Smooth muscle cell (in vitro differentiated cells): ENCODE data around the gene SH3BGRL. TPM values are rescaled to one million over a fixed set of nuclear protein-coding genes. Genes with fewer than 3 reads are reported as not detected.

ENCODE experiments used
- DNase-seq: peaks from one replicate; lab custom pipeline; 2025; ENCODE audit not compliant: unreplicated experiment; lab: John Stamatoyannopoulos, UW
- H2AFZ ChIP-seq: fragments of 200-600 bp; sonication (generic); 2 replicates; pipeline ENCODE4 v1.6.0; 2016; ENCODE audit warnings: antibody characterized with exemption, low read depth, mild to moderate bottlenecking
- H3F3A ChIP-seq: fragments of 200-600 bp; sonication (generic); 2 replicates; pipeline ENCODE4 v1.6.0; 2017; ENCODE audit warnings: antibody characterized with exemption, low read depth
- H3K27ac ChIP-seq: fragments of 200-600 bp; sonication (generic); 2 replicates; pipeline ENCODE4 v1.5.1; 2016; ENCODE audit warnings: low read depth, mild to moderate bottlenecking
- H3K27me3 ChIP-seq: fragments of 200-600 bp; sonication (generic); 2 replicates; pipeline ENCODE4 v1.6.1; 2016; ENCODE audit warnings: low read depth, mild to moderate bottlenecking
- H3K36me3 ChIP-seq: fragments of 200-600 bp; sonication (generic); 2 replicates; pipeline ENCODE4 v1.5.1; 2016; ENCODE audit warnings: low read depth
- H3K4me1 ChIP-seq: fragments of 200-600 bp; sonication (generic); 2 replicates; pipeline ENCODE4 v1.5.1; 2016; ENCODE audit warnings: low read depth
- H3K4me2 ChIP-seq: fragments of 200-600 bp; sonication (generic); 2 replicates; pipeline ENCODE4 v1.6.0; 2016; ENCODE audit warnings: mild to moderate bottlenecking
- H3K4me3 ChIP-seq: fragments of 200-600 bp; sonication (generic); 2 replicates; pipeline ENCODE4 v1.5.1; 2016; ENCODE audit warnings: mild to moderate bottlenecking
- H3K79me2 ChIP-seq: fragments of 200-600 bp; sonication (generic); 2 replicates; pipeline ENCODE4 v1.6.0; 2016; ENCODE audit warnings: low read depth, mild to moderate bottlenecking
- H3K9ac ChIP-seq: fragments of 200-600 bp; sonication (generic); 2 replicates; pipeline ENCODE4 v1.6.0; 2016; ENCODE audit warnings: low read depth
- H3K9me3 ChIP-seq: fragments of 200-600 bp; sonication (generic); replicated peaks from 2 replicates; pipeline ENCODE4 v1.5.1; 2016; ENCODE audit warnings: low read depth
- H4K20me1 ChIP-seq: fragments of 200-600 bp; sonication (generic); 2 replicates; pipeline ENCODE4 v1.6.0; 2016; ENCODE audit warnings: low read depth
- WGBS: methylation state at CpG from one replicate; pipeline ENCODE4 v1.1.7; 2016; ENCODE audit warnings: low lambda C conversion rate; 5-methylcytosine and 5-hydroxymethylcytosine counted together
- polyA plus RNA-seq: library from polyadenylated mRNA; unstranded; fragments of >200 nt; fragmentation: Nextera tagmentation; extraction: Ambion mirVana; gene quantifications from 2 replicates; pipeline ENCODE4 v1.2.1, GENCODE V29; 2016
- total RNA-seq: library from RNA; depleted of rRNA; stranded (reverse); fragments of >200 nt; gene quantifications from 2 replicates; pipeline ENCODE4 v1.2.3, GENCODE V29; 2014
- TF ChIP-seq, protein P1 (sequence below): fragments of 200-600 bp; sonication (generic); IDR thresholded peaks from 2 replicates; pipeline ENCODE4 v1.5.1; 2017; ENCODE audit warnings: borderline replicate concordance, mild to moderate bottlenecking, antibody characterized with exemption; ENCODE audit not compliant: insufficient read depth, poor library complexity, severe bottlenecking

SH3BGRL gene
- total and polyA plus RNA-seq, 2 experiments from 2014 or later: 143 to 196 TPM

DNA sequence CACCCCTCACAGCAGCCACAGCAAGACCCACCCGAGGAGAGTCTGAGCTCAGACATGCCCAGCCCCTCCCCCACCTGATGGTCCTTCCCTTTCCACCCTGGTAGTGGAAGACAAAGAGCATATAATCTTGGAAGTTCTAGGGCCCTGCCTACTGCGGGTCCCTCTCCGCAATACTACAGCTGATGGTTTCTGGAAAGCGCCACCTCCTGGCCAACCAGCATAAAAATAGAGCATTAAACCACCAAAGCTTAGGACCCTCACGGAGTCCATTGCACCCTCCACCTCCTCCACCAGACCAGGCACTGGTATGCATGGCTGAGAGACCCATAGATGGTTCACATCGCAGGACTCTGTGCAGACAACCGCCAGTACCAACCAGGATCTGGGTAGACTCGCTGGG, 78.2 kb downstream of the SH3BGRL start:
- Histone ChIP-seq H3K9me3 (peaks cover 3% of the 10 kb centered on the region), H3F3A (no peaks in the 10 kb centered on the region), H3K4me1 (no peaks in the 10 kb centered on the region), H3K79me2 (no peaks in the 10 kb centered on the region), H3K4me2 (no peak overlapping the region), H3K27me3 (no peaks in the 10 kb centered on the region), H3K9ac (no peak overlapping the region), H3K27ac (no peak overlapping the region), H3K4me3 (no peak overlapping the region), H4K20me1 (no peaks in the 10 kb centered on the region), H3K36me3 (no peaks in the 10 kb centered on the region), H2AFZ (no peak overlapping the region)
- DNase-seq: no peak
- WGBS: 80% methylated on average over 7 of the region's 8 CpGs
- TF ChIP-seq, protein P1, sequence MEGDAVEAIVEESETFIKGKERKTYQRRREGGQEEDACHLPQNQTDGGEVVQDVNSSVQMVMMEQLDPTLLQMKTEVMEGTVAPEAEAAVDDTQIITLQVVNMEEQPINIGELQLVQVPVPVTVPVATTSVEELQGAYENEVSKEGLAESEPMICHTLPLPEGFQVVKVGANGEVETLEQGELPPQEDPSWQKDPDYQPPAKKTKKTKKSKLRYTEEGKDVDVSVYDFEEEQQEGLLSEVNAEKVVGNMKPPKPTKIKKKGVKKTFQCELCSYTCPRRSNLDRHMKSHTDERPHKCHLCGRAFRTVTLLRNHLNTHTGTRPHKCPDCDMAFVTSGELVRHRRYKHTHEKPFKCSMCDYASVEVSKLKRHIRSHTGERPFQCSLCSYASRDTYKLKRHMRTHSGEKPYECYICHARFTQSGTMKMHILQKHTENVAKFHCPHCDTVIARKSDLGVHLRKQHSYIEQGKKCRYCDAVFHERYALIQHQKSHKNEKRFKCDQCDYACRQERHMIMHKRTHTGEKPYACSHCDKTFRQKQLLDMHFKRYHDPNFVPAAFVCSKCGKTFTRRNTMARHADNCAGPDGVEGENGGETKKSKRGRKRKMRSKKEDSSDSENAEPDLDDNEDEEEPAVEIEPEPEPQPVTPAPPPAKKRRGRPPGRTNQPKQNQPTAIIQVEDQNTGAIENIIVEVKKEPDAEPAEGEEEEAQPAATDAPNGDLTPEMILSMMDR: no peak

DNA sequence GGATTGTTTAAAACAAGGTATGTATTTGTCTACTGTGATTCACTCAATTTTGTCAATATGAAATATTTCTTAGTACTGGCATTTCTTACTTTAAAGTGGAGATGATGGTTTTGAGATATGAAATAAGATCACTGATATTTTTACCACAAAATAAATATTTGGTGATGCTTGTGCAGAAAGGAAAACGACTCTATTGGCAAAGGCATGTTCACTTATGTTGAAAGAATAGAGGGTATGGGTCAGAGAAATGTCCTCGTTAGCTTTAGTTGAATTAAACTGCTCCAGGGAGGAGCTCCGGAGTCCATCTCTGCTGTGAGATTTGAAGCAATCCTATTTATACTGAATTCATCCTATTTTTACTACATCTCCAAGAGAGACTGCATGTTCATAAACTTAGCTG, 84.2 kb downstream of the SH3BGRL start:
- H3K79me2 ChIP-seq: no peaks in the 10 kb centered on the region
- H3F3A ChIP-seq: no peaks in the 10 kb centered on the region
- TF ChIP-seq, protein P1: no peak
- H3K9ac ChIP-seq: no peak overlapping the region
- no peak overlapping the region for H3K4me2 ChIP-seq
- H3K4me1 ChIP-seq: no peaks in the 10 kb centered on the region
- H3K27ac ChIP-seq: no peak overlapping the region
- H4K20me1 ChIP-seq: no peaks in the 10 kb centered on the region
- no peaks in the 10 kb centered on the region for H3K27me3 ChIP-seq
- H3K9me3 ChIP-seq: peaks cover 13% of the 10 kb centered on the region
- DNase-seq: no peak
- no peak overlapping the region for H2AFZ ChIP-seq
- no peak overlapping the region for H3K4me3 ChIP-seq
- no peaks in the 10 kb centered on the region for H3K36me3 ChIP-seq
- WGBS: 82% methylated on average over 3 of the region's 3 CpGs

DNA sequence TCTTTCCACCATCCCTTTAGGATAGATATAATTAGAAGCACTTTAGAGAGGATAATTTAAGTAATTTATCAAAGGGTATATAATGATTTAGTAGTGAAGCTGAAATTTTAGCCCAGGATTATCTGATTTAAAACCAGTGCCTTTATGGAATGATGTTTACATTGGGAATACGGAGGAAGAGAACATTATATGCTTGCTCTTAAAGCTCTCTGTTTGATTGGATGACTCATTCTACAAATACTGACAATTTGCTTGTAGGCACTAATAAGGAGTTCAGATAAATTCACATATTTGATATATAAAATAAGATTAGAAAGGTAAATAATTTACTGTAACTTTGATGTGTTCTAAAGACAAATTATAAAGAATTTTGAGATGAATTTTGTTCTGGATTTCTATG, 84.7 kb downstream of the SH3BGRL start:
- H3K36me3 ChIP-seq: no peaks in the 10 kb centered on the region
- no peaks in the 10 kb centered on the region for H3K4me1 ChIP-seq
- peaks cover 13% of the 10 kb centered on the region for H3K9me3 ChIP-seq
- H2AFZ ChIP-seq: no peak overlapping the region
- WGBS: 57% methylated on average over 1 of the region's 1 CpG
- no peak overlapping the region for H3K9ac ChIP-seq
- H3F3A ChIP-seq: no peaks in the 10 kb centered on the region
- H3K4me2 ChIP-seq: no peak overlapping the region
- no peak for DNase-seq
- H3K27me3 ChIP-seq: no peaks in the 10 kb centered on the region
- H3K79me2 ChIP-seq: no peaks in the 10 kb centered on the region
- H3K27ac ChIP-seq: no peak overlapping the region
- no peak overlapping the region for H3K4me3 ChIP-seq
- no peaks in the 10 kb centered on the region for H4K20me1 ChIP-seq
- TF ChIP-seq, protein P1: no peak

DNA sequence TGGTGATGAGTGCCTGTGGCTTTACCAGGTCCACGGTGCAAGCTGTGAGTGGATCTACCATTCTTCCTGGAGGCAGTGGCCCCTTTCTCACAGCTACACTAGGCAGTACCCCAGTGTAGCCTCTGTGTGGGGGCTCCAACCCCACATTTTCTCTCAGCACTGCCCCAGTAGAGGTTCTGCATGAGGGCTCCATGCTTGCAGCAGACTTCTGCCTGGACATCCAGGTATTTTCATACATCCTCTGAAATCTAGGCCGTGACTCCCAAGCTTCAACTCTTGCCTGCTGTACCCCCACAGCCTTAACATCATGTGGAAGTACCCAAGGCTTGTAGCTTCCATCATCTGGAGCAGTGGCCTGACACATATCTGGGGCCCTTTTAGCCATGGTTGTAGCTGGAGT, 90.1 kb downstream of the SH3BGRL start:
- DNase-seq: no peak
- Histone ChIP-seq H3K4me1 (no peaks in the 10 kb centered on the region), H3K36me3 (no peaks in the 10 kb centered on the region), H3K4me2 (no peak overlapping the region), H3K9me3 (peaks cover 10% of the 10 kb centered on the region), H3K79me2 (no peaks in the 10 kb centered on the region), H3K27ac (no peak overlapping the region), H3K4me3 (no peak overlapping the region), H4K20me1 (no peaks in the 10 kb centered on the region), H2AFZ (no peak overlapping the region), H3K9ac (no peak overlapping the region), H3K27me3 (no peaks in the 10 kb centered on the region), H3F3A (no peaks in the 10 kb centered on the region)
- 83% methylated on average over 2 of the region's 2 CpGs for WGBS
- TF ChIP-seq, protein P1: no peak
